Measurements from ENCODE around the gene PRSS56.

Gene PRSS56
- total RNA-seq: 0 reads per million in 2 donors

GRCh38 chr2:232519581-232520438 is at the start of gene PRSS56:
TSS of gene PRSS56 (plus strand) at chr2:232520388. CDS start at chr2:232520599, 211 bp downstream.
- DNase-seq: no peak

GRCh38 chr2:232473467-232473890 is 46.7 kb upstream of the PRSS56 start:
- no peak for DNase-seq

- no peak for DNase-seq
These were observed 44.1 kb upstream of the PRSS56 start for GRCh38 chr2:232476045-232476444.

DNA sequence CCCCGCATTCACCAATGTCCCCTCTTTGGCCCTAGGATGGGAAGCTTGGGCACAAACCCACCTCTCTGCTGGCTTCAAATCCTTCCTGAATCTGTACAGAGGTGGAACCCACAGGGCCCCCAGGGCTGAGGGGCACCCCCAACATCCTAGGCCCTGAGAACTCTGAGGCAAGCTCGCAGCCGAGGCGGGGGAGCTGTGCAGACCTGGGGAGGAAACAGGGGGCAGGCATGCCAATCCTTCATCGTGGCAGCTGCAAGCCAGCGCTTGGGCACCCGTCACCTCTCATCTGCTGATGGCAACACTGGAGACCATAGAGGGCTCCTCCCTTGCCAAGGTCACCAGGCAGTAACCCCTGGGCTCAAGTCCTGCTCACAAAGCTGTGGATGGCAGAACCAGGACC is 43.4 kb upstream of the PRSS56 start:
- DNase-seq: no peak

DNA sequence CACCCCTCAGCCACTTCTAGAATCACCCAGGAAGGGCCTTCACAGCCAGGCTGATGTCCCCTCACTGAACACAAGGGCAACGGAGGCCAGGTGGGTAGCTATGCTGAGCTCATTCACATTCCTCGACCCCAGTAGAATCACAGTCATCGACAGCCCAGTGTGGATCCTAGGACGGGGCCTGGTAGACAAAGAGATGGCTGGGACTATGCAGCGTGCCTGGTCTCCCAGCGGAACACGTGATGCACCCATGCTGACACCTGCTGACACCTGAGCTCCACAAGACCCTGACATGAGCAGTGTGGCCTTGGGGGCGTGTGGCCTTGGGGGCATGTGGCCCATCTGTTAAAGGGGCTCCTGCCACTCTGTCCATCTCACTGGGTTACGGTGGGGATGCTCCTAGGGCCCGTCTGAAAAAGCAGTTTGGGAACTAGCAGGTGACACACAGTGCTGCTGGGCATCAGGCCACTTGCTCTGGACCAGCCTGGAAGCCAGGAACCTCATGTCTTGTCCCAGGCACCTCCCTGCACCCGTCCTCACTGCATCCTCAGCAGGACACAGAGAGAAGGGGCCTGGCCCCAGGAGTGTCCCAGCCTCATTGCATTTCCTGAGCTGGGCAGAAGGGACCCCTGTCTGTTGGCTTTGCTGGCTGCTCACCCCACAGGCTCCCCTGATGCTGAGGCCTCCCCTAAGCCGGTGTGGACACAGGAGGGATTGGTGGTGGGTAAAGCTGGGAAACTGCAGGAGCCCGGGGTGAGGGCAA is 42.3 kb upstream of the PRSS56 start:
- no peak for DNase-seq

GRCh38 chr2:232478571-232479340 is 41.4 kb upstream of the PRSS56 start:
- DNase-seq: no peak

GRCh38 chr2:232479341-232480200 is 40.6 kb upstream of the PRSS56 start:
- DNase-seq: no peak

DNA sequence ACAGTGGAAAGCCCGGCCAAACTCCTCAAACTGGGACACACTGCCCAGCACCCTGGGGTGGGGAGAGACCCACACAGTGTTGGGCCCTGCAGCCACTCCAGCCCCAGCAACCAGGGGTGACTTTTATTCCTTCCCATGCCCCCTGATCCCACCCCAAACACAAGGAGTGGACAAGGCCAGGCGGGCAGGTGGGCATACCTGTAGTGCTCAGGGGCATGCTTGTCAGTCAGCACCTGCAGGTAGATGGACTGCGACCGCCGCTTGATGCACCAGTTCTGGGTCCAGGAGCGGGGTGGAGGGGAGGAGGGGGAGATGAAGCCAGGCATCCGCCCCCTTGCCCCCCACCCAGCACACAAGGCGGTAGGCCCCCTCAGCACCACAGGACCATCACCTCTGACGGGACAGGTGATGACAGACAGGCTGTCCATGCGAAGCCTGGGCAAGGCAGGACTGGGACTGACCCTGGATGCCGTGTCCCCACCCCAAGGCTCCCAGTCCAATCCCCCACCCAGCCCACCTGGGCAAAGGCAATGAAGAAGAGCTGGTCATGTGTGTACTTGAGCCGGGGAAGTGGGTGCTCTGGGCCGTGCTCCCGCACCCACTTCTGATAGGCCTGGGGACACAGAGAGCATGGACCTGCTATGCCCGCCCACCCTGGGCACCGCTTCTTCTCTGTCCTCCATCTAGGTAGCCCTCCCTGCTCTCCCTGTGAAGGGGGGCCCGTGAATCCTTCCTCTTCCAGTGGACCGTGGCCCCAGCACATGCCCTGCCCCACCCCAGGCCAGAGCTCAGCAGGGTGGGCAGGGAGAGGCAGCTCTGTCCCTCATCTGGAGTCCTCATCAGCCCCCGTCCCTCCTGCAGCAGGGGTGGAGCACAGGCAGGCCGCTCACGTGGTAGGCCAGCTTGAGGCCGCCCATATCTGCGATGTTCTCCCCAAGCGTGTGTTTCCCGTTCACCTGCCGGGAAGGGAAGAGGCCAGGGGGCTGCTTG is 39.7 kb upstream of the PRSS56 start:
- DNase-seq: no peak

DNA sequence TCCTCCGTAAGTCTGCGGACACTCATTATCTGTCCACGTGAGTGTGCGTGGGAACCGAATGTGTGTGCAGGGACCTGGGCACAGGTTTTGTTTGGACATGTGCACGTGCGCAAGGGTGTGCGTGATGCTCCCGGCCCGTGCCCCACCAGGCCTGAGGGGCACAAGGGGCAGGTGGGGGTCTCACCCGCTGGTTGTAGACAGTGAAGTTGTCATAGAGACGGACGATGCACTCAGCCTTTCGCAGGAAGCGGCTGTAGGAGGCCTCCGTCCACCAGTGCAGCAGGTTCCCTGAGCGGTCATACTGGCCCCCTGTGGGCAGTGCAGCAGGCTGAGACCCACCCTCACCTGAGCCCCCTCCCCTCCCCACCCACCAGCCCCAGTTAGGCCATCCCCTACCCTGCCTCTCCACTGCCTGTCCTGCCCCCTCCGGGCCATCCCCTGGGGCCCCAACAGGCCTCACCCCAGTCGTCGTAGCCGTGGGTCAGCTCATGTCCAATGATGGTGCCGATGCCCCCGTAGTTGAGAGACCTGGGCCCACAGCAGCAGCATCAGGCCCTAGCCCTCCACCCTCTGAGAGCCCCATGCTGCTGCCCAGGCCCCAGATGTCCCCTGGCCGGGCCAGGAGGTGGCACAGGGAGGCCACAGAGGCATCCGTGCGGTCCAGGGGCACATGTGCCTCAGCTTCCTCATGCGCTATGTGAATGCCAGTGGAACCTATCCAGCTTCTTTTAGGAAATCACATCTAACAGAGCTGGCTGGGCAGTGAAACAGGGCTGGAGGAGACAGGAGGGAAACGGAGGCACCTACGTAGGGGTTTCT is 38.7 kb upstream of the PRSS56 start:
- DNase-seq: no peak

DNA sequence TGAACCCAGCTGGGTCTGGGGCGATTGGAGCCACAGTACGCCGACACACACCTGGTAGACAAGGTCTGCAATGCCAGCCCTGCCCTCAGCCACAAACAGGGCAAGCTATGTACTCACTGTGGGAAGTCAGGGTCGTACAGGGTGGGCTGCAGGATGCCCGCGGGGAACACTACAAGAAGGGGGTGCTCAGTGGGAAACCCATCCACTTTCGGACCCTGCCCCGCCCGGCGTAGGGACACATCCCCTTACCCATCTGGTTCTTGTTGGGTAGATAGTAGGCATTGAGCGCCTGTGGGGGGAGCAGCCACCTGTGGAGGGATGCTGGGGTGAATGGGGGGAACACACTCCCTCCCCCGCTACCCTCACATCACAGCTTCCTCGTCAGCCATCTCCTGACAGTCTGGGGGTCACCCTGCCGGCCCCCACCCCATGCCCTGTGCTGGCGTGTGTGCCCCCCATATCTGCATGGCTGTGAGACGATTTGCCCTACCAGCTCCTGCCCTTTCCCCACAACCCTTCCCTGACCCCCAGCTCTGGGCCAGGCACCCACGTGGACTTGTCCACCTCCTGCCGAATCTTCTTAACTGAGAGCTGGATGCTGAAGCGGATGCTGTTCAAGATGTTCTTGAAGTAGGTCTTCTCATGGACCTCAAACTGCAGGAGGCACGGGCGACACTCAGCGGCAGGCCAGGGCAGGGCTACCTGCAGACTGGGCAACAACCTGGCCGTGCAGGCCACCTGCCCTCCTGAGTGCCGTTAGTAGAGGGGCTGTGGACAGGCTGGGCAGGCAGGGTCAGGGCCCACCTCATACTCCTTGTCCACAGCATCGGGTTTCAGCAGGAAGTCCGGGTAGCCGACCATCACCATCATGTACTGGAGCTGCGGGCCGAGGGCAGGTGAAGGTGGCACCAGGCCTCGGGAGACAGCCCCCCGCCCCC is 37.6 kb upstream of the PRSS56 start:
- no peak for DNase-seq

GRCh38 chr2:232483311-232483922 is 36.8 kb upstream of the PRSS56 start:
- DNase-seq: no peak

DNA sequence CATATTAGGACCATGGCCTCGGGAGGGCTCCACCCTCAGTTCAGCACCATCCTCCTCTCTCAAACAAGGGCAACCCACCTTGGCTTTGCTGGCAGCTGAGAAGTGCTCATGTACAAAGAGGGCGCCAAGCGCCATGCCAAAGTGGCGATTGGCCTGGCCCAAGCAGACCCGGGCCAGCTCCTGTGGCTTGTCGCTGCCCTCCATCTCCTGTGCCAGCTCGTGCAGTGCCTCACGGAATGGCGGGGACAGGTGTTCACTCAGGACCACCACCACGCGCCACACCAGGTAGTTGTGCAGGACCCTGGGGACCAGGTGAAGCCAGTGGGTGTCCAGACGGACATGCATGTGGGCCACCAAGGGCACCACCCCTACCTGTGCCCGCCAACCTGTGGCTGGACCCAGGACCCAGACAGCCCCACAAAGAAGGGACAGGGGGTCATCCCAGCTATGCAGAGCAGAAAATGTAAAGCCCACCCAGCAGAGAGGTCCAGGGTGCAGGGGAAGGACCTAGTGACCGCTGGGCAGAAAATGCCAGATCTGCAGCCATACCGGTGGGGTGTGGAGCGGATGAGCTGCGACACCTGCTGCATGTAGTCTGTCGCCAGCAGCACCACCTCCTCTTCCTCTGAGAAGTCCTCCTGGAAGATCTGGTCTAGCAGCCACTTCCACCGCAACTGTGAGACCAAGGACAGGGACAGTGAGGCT is 36.1 kb upstream of the PRSS56 start:
- no peak for DNase-seq

GRCh38 chr2:232484628-232485347 is 35.4 kb upstream of the PRSS56 start:
- DNase-seq: no peak

DNA sequence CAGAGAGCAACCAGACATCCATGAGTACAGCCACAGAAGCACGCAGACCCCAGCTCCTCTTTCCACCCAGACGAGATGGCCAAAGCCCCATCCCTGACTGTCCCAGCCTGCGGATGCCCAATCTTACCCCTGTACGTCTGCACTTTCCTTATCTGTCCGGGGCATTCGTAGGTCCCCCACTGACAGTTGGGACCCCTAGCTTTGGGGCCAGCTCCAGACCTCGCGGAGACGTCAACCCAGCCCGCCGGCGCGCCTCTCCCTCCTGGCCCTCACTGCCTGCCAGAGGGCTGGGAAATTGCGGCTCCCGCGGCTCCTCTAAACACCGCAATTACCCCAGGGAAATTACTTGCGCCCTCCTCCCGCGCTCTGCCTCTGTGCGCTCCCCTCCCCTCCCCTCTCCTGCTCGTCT is 34.8 kb upstream of the PRSS56 start:
- DNase-seq: no peak

GRCh38 chr2:232485757-232486557 is 34.2 kb upstream of the PRSS56 start:
- no peak for DNase-seq

Measured in T-helper 2 cell (primary cell).